CD4-positive, alpha-beta memory T cell (primary cell): ENCODE results near the gene GATA6. TPM values are rescaled to one million over a fixed set of nuclear protein-coding genes. Genes with fewer than 3 reads are reported as not detected.

Source experiments
- CTCF ChIA-PET: fragments of 350-600 bp; sonication (Branson Sonifier 250); formaldehyde crosslinking; loops from one replicate; lab custom pipeline; 2021; ENCODE audit warnings: inconsistent platforms; ENCODE audit not compliant: partially characterized antibody; lab: Charles Lee
- POLR2A ChIA-PET: fragments of 350-600 bp; sonication (Branson Sonifier 250); formaldehyde crosslinking; loops from one replicate; lab custom pipeline; 2021; ENCODE audit not compliant: partially characterized antibody; lab: Charles Lee
- DNase-seq, 5 donors: peaks; one replicate each; pipeline versions ENCODE4 v3.0.0 to v3.0.0-alpha.2; 2020 to 2022; ENCODE audit warnings: mixed read lengths in 1 of 5
- H3K27ac ChIP-seq: one replicate; pipeline ENCODE4 v1.7.0; 2013; ENCODE audit warnings: low read depth, low read length
- H3K27me3 ChIP-seq: 2 replicates; pipeline ENCODE4 v1.7.0; 2013; ENCODE audit warnings: mild to moderate bottlenecking, low read length, moderate library complexity; ENCODE audit not compliant: insufficient read depth
- H3K36me3 ChIP-seq: 2 replicates; pipeline ENCODE4 v1.7.0; 2013; ENCODE audit warnings: mild to moderate bottlenecking, low read length, moderate library complexity; ENCODE audit not compliant: insufficient read depth
- H3K4me1 ChIP-seq: 2 replicates; pipeline ENCODE4 v1.7.0; 2013; ENCODE audit warnings: mild to moderate bottlenecking, low read length, moderate library complexity; ENCODE audit not compliant: insufficient read depth
- H3K4me3 ChIP-seq, 2 donors: one replicate each; pipeline ENCODE4 v1.7.0; 2013; ENCODE audit warnings: low read length in 2 of 2, mild to moderate bottlenecking in 1 of 2
- H3K9me3 ChIP-seq, 2 donors: one replicate each; pipeline ENCODE4 v1.7.0; 2013; ENCODE audit warnings: low read length in 2 of 2, control low read depth in 1 of 2; ENCODE audit not compliant: control insufficient read depth in 1 of 2
- H3K27ac Mint-ChIP-seq, 7 donors: one replicate each; pipeline ENCODE4 v1.8.0; 2020 to 2021; ENCODE audit warnings: mixed read lengths in 7 of 7, mild to moderate bottlenecking in 6 of 7, inconsistent platforms in 3 of 7, moderate library complexity in 3 of 7
- H3K27me3 Mint-ChIP-seq, 2 donors: one replicate each; pipeline ENCODE4 v1.8.0; 2020 to 2021; ENCODE audit warnings: mixed read lengths in 2 of 2
- H3K36me3 Mint-ChIP-seq, 2 donors: one replicate each; pipeline ENCODE4 v1.8.0; 2020 to 2021; ENCODE audit warnings: mixed read lengths in 2 of 2, inconsistent platforms in 1 of 2, mild to moderate bottlenecking in 1 of 2
- H3K4me1 Mint-ChIP-seq, 4 donors: one replicate each; pipeline ENCODE4 v1.8.0; 2020 to 2021; ENCODE audit warnings: mixed read lengths in 4 of 4, mild to moderate bottlenecking in 1 of 4
- H3K4me3 Mint-ChIP-seq, 8 donors: one replicate each; pipeline ENCODE4 v1.8.0; 2020 to 2021; ENCODE audit warnings: mixed read lengths in 8 of 8, mild to moderate bottlenecking in 7 of 8, moderate library complexity in 6 of 8, inconsistent platforms in 3 of 8
- H3K9me3 Mint-ChIP-seq, 8 donors: one replicate each; pipeline ENCODE4 v1.8.0; 2020 to 2021; ENCODE audit warnings: mixed read lengths in 8 of 8, mild to moderate bottlenecking in 5 of 8, inconsistent platforms in 3 of 8, moderate library complexity in 1 of 8
- intact Hi-C: fragments of 100-400 bp; cut with micrococcal nuclease; formaldehyde crosslinking; loops from one replicate; pipeline ENCODE4 v1.15.1; 2023
- polyA plus RNA-seq, 2 donors: library from polyadenylated mRNA; unstranded; fragments of 300-500 nt; fragmentation: Illumina TruSeq; gene quantifications; one replicate each; pipeline ENCODE4 v1.2.3, GENCODE V29; 2021
- total RNA-seq, 2 experiments: library from RNA; stranded (reverse); gene quantifications; one replicate each; pipeline ENCODE4 v1.2.3, GENCODE V29; 2021

The GATA6 gene
- total and polyA plus RNA-seq, 4 experiments from 2014 or later, result not detected

DNA sequence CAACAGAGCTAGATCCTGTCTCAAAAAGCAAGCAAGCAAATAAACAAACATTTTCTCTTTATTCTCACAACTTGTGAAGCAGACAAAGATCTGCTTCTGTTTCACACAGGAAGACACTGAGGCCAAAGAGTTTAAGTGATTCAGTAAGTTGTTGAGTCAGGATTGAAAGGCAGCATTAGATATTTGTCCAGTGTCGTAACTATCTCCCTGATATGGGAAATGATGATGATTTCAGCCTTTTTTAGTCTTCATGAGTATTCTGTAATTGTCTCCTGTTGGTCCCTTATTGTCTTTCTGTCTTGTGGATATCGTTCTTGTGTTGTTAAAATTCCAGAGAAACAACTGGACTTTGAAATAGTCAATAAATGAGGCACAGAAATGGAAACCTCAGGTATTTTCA is 59.6 kb downstream of the GATA6 start:
- H3K4me3 Mint-ChIP-seq, result no peak overlapping the region
- no peak overlapping the region for H3K27ac Mint-ChIP-seq
- Histone ChIP-seq H3K4me1 (no peaks in the 10 kb centered on the region), H3K27me3 (no peaks in the 10 kb centered on the region), H3K36me3 (no peaks in the 10 kb centered on the region), H3K4me3 (no peak overlapping the region), H3K9me3 (no peaks in the 10 kb centered on the region), H3K27ac (no peak overlapping the region)
- no peak for DNase-seq
- peaks cover 0 to 2% of the 10 kb centered on the region in 2 donors for H3K27me3 Mint-ChIP-seq
- H3K4me1 Mint-ChIP-seq, result no peaks in the 10 kb centered on the region
- intact Hi-C loops, result no loop called here
- peaks cover 0 to 2% (median 0%) of the 10 kb centered on the region in 8 donors for H3K9me3 Mint-ChIP-seq
- CTCF ChIA-PET, result no interaction called here
- H3K36me3 Mint-ChIP-seq, result no peaks in the 10 kb centered on the region
- POLR2A ChIA-PET, result no interaction called here

DNA sequence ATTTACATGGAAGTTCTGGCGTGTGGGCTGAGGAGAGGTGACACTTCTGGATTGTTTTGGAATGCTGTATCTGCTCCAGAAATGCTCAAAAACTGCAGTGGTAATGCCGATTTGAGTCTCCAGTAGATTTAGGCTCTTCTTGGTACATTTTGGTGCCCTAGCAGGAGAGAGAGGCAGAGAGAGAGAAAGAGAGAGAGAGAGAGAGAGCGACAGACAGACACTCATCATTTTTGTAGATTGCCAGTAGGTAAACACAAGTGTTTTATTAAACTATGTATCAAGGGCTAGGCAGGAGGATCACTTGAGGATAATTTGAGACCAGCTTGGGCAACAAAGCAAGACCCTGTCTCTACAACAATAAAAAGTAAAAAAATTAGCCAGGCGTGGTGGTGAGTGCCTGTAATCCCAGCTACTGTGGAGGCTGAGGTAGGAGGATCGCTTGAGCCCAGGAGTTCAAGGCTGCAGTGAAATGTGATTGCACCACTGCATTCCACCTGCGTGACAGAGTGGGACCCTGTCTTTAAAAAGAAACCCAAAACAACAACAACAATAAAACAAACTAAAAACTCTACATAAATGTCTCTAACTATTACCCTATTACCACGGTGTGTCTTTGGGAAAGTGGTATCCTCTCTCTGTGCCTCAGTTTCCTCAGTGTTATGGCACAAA is 60.2 kb downstream of the GATA6 start:
- Mint-ChIP-seq H3K9me3 (peaks cover 0 to 2% (median 0%) of the 10 kb centered on the region in 8 donors), H3K27me3 (peaks cover 0 to 2% of the 10 kb centered on the region in 2 donors), H3K4me1 (no peaks in the 10 kb centered on the region), H3K36me3 (no peaks in the 10 kb centered on the region), H3K4me3 (no peak overlapping the region), H3K27ac (no peak overlapping the region)
- intact Hi-C loops, result no loop called here
- DNase-seq, result no peak
- POLR2A ChIA-PET, result no interaction called here
- H3K4me3 ChIP-seq, result no peak overlapping the region
- CTCF ChIA-PET, result no interaction called here
- no peaks in the 10 kb centered on the region for H3K9me3 ChIP-seq
- H3K4me1 ChIP-seq, result no peaks in the 10 kb centered on the region
- H3K27ac ChIP-seq, result no peak overlapping the region
- H3K36me3 ChIP-seq, result no peaks in the 10 kb centered on the region
- no peaks in the 10 kb centered on the region for H3K27me3 ChIP-seq

DNA sequence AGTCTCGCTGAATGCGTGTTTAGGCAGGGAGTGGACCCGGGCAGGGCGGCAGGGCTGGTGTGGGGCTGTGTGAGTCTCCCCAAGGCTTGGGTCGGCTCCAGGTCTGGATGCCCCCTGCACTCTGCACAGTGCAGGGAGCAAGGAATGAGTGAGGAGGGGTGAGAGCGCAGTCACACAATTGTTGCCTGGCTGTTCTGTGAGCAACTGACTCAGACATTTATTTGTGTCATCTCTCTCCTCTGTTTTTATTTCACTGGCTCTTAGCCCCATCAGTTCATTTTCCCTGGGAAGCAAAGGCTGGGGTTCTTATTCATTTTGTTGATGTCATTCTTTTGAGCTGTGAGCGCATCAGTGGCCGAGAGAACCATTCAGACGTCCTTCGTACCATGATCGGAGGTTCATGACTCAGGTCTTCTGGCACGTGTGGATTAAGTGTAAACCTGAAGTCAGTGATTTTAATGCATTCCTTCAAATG is 61.1 kb downstream of the GATA6 start:
- H3K27me3 ChIP-seq, result no peaks in the 10 kb centered on the region
- DNase-seq, result no peak
- H3K9me3 ChIP-seq, result no peaks in the 10 kb centered on the region
- no peaks in the 10 kb centered on the region for H3K4me1 ChIP-seq
- H3K36me3 ChIP-seq, result no peaks in the 10 kb centered on the region
- no peak overlapping the region for H3K4me3 ChIP-seq
- intact Hi-C loops, result no loop called here
- Mint-ChIP-seq H3K4me1 (no peaks in the 10 kb centered on the region), H3K27ac (no peak overlapping the region), H3K9me3 (peaks cover 0 to 3% (median 0%) of the 10 kb centered on the region in 8 donors), H3K4me3 (no peak overlapping the region), H3K36me3 (no peaks in the 10 kb centered on the region), H3K27me3 (peaks cover 0 to 2% of the 10 kb centered on the region in 2 donors)
- H3K27ac ChIP-seq, result no peak overlapping the region
- CTCF ChIA-PET, result no interaction called here
- POLR2A ChIA-PET, result no interaction called here

DNA sequence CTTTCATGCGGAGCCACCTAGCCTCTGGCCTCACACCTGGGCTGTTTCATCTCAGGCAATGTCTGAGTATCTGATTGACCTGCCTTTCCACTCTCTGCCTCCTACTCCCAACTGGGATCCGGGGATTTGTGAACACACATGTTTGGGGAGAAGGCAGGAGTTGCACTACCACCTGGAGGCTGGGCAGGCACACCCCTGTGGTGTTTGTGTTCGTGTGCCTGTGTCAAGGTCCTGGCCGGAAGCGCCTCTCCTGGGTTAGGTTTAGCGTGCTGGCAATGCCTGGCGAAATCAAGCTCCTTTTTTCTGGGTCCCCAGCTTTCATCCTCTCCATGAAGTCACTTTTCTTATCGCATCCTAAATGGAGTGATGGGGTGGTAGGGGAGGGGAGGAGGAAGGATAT is 63.9 kb downstream of the GATA6 start:
- no peak for DNase-seq
- H3K4me1 ChIP-seq, result no peaks in the 10 kb centered on the region
- ChIA-PET CTCF (no interaction called here), POLR2A (no interaction called here)
- Mint-ChIP-seq H3K4me3 (no peak overlapping the region), H3K36me3 (no peaks in the 10 kb centered on the region), H3K27ac (no peak overlapping the region), H3K9me3 (peaks cover 0 to 5% (median 2%) of the 10 kb centered on the region in 8 donors), H3K27me3 (peaks cover 0 to 1% of the 10 kb centered on the region in 2 donors), H3K4me1 (peaks cover 0 to 1% (median 0%) of the 10 kb centered on the region in 4 donors)
- H3K27me3 ChIP-seq, result no peaks in the 10 kb centered on the region
- H3K36me3 ChIP-seq, result no peaks in the 10 kb centered on the region
- H3K27ac ChIP-seq, result no peak overlapping the region
- no peaks in the 10 kb centered on the region for H3K9me3 ChIP-seq
- intact Hi-C loops, result no loop called here
- no peak overlapping the region for H3K4me3 ChIP-seq

DNA sequence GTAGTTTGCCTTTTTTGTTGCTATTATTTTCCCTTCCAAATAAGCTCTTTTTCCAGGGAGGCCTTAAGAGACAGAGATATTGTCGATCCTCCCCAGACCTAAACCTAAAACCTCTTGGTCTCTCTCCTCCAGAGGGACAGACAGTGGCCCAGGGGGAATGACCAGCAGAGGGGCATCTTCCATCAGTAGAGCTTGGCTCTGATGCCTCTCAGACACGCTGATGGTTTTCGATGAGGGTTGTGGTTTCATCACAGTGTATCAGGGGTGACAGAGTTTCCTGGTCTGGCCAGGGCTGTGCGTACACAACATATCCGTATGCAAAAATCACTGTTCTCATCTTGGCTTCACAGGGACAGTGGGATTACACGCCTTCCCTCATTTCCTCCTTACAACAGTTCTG is 68.6 kb downstream of the GATA6 start:
- H3K27ac ChIP-seq, result no peak overlapping the region
- H3K9me3 ChIP-seq, result no peaks in the 10 kb centered on the region
- Mint-ChIP-seq H3K27ac (no peak overlapping the region), H3K27me3 (no peaks in the 10 kb centered on the region), H3K9me3 (peaks cover 0 to 5% (median 1%) of the 10 kb centered on the region in 8 donors), H3K4me1 (peaks cover 0 to 1% (median 0%) of the 10 kb centered on the region in 4 donors), H3K36me3 (no peaks in the 10 kb centered on the region), H3K4me3 (no peak overlapping the region)
- CTCF ChIA-PET, result no interaction called here
- intact Hi-C loops, result no loop called here
- H3K4me1 ChIP-seq, result no peaks in the 10 kb centered on the region
- peak in 1 of 5 donors; percentile 7 for DNase-seq
- no peaks in the 10 kb centered on the region for H3K27me3 ChIP-seq
- H3K4me3 ChIP-seq, result no peak overlapping the region
- H3K36me3 ChIP-seq, result no peaks in the 10 kb centered on the region
- POLR2A ChIA-PET, result no interaction called here

DNA sequence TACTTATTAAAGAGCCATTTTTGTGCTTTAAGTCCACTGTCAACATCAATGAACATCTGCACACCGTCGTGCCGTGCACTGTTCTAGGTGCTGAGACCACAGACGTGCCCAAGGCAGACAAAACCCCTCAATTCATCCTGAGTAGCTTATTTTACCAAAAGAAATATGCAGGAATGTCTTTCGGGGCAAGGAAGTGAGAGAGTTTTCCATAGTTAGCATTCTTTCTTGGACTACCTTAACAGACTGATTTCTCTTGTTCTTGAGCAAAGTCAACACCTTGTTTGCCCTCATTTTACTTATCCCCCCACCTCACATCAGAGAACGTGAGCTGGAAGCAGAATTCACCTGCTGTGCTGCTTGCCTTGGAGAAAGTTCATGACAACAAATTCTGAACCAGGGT is 69.3 kb downstream of the GATA6 start:
- no peak for DNase-seq
- Histone ChIP-seq H3K4me1 (no peaks in the 10 kb centered on the region), H3K27me3 (no peaks in the 10 kb centered on the region), H3K27ac (no peak overlapping the region), H3K9me3 (no peaks in the 10 kb centered on the region), H3K36me3 (no peaks in the 10 kb centered on the region), H3K4me3 (no peak overlapping the region)
- Mint-ChIP-seq H3K4me1 (peaks cover 0 to 1% (median 0%) of the 10 kb centered on the region in 4 donors), H3K4me3 (no peak overlapping the region), H3K27me3 (peaks cover 0 to 2% of the 10 kb centered on the region in 2 donors), H3K9me3 (peaks cover 0 to 5% (median 1%) of the 10 kb centered on the region in 8 donors), H3K27ac (no peak overlapping the region), H3K36me3 (no peaks in the 10 kb centered on the region)
- POLR2A ChIA-PET, result no interaction called here
- intact Hi-C loops, result no loop called here
- CTCF ChIA-PET, result no interaction called here

DNA sequence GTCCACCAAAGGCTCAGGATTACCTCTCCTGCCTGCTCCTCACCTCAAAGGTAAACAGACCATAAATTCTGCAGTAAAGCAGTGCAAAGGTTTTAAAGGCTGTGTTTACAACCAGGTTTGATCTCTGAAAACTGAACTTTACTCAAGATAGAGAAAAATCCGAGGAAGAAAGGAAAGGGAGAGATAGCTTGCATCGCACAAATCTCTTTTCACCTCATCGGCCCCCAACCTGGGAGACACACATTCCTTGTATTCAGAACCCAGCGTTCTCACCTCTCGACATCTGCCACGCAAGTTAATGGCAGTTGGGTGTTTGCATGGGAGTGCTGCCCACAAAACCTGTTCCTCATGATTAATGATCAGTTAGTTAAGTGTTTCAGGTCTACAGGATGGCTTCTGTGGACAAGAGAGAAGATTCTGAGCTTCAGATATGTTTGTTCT is 72.6 kb downstream of the GATA6 start:
- no peak overlapping the region for H3K27ac ChIP-seq
- CTCF ChIA-PET, result no interaction called here
- H3K4me3 ChIP-seq, result no peak overlapping the region
- Mint-ChIP-seq H3K4me3 (no peak overlapping the region), H3K4me1 (peaks cover 0 to 1% (median 0%) of the 10 kb centered on the region in 4 donors), H3K9me3 (peaks cover 0 to 4% (median 0%) of the 10 kb centered on the region in 8 donors), H3K27ac (no peak overlapping the region), H3K27me3 (peaks cover 0 to 2% of the 10 kb centered on the region in 2 donors), H3K36me3 (no peaks in the 10 kb centered on the region)
- H3K36me3 ChIP-seq, result no peaks in the 10 kb centered on the region
- POLR2A ChIA-PET, result no interaction called here
- DNase-seq, result no peak
- H3K9me3 ChIP-seq, result no peaks in the 10 kb centered on the region
- no peaks in the 10 kb centered on the region for H3K27me3 ChIP-seq
- no peaks in the 10 kb centered on the region for H3K4me1 ChIP-seq
- intact Hi-C loops, result no loop called here
